ENCODE data around the gene C3orf52. TPM values are rescaled to one million over a fixed set of nuclear protein-coding genes. Genes with fewer than 3 reads are reported as not detected.

C3orf52 gene
- total RNA-seq, 1 donor from 2014 or later: 1.4 TPM

GRCh38 chr3:112136959-112137693, 50.9 kb downstream of the C3orf52 start:
- H3K27ac Mint-ChIP-seq (ENCODE audit: unreplicated experiment): no peak overlapping the region
- no peaks in the 10 kb centered on the region for H3K27me3 Mint-ChIP-seq (ENCODE audit: unreplicated experiment)
- peaks cover 2% of the 10 kb centered on the region for H3K4me1 Mint-ChIP-seq (ENCODE audit: low read depth, unreplicated experiment)
- no peak overlapping the region for H3K4me3 Mint-ChIP-seq (ENCODE audit: unreplicated experiment)
- no peaks in the 10 kb centered on the region for H3K36me3 Mint-ChIP-seq (ENCODE audit: unreplicated experiment)
- TF ChIP-seq, protein P1, sequence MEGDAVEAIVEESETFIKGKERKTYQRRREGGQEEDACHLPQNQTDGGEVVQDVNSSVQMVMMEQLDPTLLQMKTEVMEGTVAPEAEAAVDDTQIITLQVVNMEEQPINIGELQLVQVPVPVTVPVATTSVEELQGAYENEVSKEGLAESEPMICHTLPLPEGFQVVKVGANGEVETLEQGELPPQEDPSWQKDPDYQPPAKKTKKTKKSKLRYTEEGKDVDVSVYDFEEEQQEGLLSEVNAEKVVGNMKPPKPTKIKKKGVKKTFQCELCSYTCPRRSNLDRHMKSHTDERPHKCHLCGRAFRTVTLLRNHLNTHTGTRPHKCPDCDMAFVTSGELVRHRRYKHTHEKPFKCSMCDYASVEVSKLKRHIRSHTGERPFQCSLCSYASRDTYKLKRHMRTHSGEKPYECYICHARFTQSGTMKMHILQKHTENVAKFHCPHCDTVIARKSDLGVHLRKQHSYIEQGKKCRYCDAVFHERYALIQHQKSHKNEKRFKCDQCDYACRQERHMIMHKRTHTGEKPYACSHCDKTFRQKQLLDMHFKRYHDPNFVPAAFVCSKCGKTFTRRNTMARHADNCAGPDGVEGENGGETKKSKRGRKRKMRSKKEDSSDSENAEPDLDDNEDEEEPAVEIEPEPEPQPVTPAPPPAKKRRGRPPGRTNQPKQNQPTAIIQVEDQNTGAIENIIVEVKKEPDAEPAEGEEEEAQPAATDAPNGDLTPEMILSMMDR (IDR thresholded peaks at IDR 0.05; ENCODE audit: partially characterized antibody, unreplicated experiment): no peak
- H3K9me3 Mint-ChIP-seq (ENCODE audit: unreplicated experiment): no peaks in the 10 kb centered on the region
- DNase-seq: no peak

DNA sequence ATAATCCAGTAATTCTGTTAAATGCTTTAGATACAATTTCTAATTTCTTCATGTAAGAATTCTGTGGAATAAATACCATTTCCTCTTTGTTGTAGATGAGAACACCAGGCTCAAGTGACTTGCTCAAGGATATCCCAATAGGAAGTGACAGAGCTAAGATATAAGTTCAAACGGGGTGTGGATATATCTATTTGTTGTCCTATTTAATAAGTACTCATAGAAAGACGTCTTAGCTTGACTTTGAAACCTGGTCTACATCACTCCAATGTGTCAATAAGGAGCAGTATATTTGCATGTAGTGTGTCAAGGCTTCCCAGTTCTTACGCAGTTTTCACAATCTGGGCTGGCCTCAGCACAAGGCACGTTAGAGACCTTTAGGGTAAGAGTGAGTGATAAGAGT, 51.6 kb downstream of the C3orf52 start:
- no peak for DNase-seq
- H3K9me3 Mint-ChIP-seq (ENCODE audit: unreplicated experiment): no peaks in the 10 kb centered on the region
- H3K27ac Mint-ChIP-seq (ENCODE audit: unreplicated experiment): no peak overlapping the region
- no peaks in the 10 kb centered on the region for H3K36me3 Mint-ChIP-seq (ENCODE audit: unreplicated experiment)
- H3K4me1 Mint-ChIP-seq (ENCODE audit: low read depth, unreplicated experiment): peaks cover 2% of the 10 kb centered on the region
- H3K4me3 Mint-ChIP-seq (ENCODE audit: unreplicated experiment): no peak overlapping the region
- no peaks in the 10 kb centered on the region for H3K27me3 Mint-ChIP-seq (ENCODE audit: unreplicated experiment)
- TF ChIP-seq, protein P1 (IDR thresholded peaks at IDR 0.05; ENCODE audit: partially characterized antibody, unreplicated experiment): no peak

GRCh38 chr3:112138219-112138969, 52.2 kb downstream of the C3orf52 start:
- no peaks in the 10 kb centered on the region for H3K9me3 Mint-ChIP-seq (ENCODE audit: unreplicated experiment)
- no peak overlapping the region for H3K4me3 Mint-ChIP-seq (ENCODE audit: unreplicated experiment)
- peaks cover 2% of the 10 kb centered on the region for H3K4me1 Mint-ChIP-seq (ENCODE audit: low read depth, unreplicated experiment)
- no peak for DNase-seq
- no peak overlapping the region for H3K27ac Mint-ChIP-seq (ENCODE audit: unreplicated experiment)
- no peaks in the 10 kb centered on the region for H3K36me3 Mint-ChIP-seq (ENCODE audit: unreplicated experiment)
- H3K27me3 Mint-ChIP-seq (ENCODE audit: unreplicated experiment): no peaks in the 10 kb centered on the region
- TF ChIP-seq, protein P1 (IDR thresholded peaks at IDR 0.05; ENCODE audit: partially characterized antibody, unreplicated experiment): no peak

DNA sequence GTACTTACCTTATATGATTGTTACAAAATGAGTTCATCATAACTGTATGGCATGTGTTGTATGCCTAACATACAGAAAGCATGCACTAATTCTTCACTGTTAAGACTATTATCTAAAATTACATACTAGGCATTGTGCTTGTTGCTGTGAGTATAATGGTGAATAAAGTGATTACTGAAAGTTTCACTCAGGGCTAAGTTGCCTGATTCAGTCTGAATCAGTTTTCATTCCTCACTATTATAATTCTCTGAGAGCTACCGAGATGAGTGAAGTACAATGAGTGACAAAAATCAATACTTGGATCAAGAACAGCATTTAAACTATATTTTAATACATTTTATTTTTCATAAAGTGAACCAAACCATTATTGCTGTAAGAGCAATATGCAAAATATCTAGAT, 54.4 kb downstream of the C3orf52 start:
- no peak overlapping the region for H3K27ac Mint-ChIP-seq (ENCODE audit: unreplicated experiment)
- no peak overlapping the region for H3K4me3 Mint-ChIP-seq (ENCODE audit: unreplicated experiment)
- H3K9me3 Mint-ChIP-seq (ENCODE audit: unreplicated experiment): no peaks in the 10 kb centered on the region
- DNase-seq: no peak
- H3K27me3 Mint-ChIP-seq (ENCODE audit: unreplicated experiment): no peaks in the 10 kb centered on the region
- H3K4me1 Mint-ChIP-seq (ENCODE audit: low read depth, unreplicated experiment): peaks cover 2% of the 10 kb centered on the region
- TF ChIP-seq, protein P1 (IDR thresholded peaks at IDR 0.05; ENCODE audit: partially characterized antibody, unreplicated experiment): no peak
- peaks cover 6% of the 10 kb centered on the region for H3K36me3 Mint-ChIP-seq (ENCODE audit: unreplicated experiment)

- TF ChIP-seq, protein P1 (IDR thresholded peaks at IDR 0.05; ENCODE audit: partially characterized antibody, unreplicated experiment): no peak
- Mint-ChIP-seq H3K4me3 (ENCODE audit: unreplicated experiment) (no peak overlapping the region), H3K36me3 (ENCODE audit: unreplicated experiment) (peaks cover 7% of the 10 kb centered on the region), H3K27me3 (ENCODE audit: unreplicated experiment) (no peaks in the 10 kb centered on the region), H3K27ac (ENCODE audit: unreplicated experiment) (no peak overlapping the region), H3K9me3 (ENCODE audit: unreplicated experiment) (no peaks in the 10 kb centered on the region), H3K4me1 (ENCODE audit: low read depth, unreplicated experiment) (peaks cover 2% of the 10 kb centered on the region)
- DNase-seq: no peak
Observed at GRCh38 chr3:112141293-112141692, 55.1 kb downstream of the C3orf52 start.

Data from glutamatergic neuron (in vitro differentiated cells).